ENCODE data around the gene RASGRP2.
A peak's percentile ranks its signal among the peaks of the same experiment; 100 is the strongest.

The RASGRP2 gene

DNA sequence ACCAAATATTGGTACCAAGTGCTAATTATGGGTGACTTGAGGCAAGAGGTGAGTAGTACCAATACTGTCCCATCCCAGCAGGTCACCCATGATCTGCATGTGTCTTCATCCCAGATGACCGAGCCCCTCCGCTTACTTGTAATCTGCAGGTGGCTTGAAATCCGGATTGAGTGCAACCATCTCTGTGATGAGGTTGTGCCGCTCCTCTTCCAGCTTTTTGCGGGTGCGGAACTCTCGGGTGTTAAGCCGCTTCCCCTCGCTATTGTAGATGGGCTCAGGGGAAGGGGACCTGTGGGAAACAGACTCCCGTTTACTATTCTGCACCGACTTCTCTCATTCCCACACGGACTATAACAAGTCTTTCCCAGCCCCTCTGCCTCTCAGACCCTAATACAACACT lies 26.2 kb upstream of the RASGRP2 start:
- DNase-seq = no peak

GRCh38 chr11:64769283-64769682 lies 25.3 kb upstream of the RASGRP2 start:
- DNase-seq = no peak

DNA sequence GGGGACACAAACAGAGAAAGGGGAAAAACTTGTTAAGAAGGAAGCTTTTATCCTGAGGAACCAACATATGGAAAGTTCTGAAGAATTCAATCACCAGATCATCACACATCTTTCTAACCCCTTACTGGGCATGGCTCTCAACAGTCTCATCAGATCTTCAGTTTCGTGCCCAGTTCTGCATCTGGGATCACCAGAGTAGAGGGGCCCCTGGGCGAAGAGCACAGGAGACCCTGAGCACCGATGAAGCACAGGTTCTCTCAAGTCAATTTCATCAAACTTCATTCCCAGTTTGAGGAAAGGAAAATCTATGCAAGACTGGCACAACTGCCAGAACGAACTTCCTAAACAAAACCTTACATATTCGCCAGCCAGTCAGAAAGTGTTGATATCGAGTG lies 24.4 kb upstream of the RASGRP2 start:
- no peak for DNase-seq

GRCh38 chr11:64767344-64768299 lies 23.7 kb upstream of the RASGRP2 start:
- DNase-seq = peak; percentile 82

DNA sequence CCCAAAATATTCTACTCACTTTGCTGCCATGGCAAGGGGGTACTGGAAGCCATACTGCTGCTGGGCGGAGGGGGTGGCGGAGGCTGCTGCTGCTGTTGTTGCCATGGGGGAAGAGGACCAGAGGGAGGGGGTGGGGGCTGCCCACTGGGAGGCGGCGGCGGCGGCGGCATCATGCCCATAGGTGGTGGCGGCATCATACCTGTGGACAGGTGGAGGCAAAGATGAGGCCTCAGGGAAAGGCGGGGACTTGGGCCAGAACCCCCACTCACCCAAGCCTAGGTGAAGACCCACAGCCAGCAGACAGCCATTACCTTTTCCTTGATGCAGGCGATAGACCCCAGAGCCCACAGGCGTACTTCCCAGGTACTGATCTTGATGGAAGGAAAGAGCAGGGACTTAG lies 22.9 kb upstream of the RASGRP2 start:
- no peak for DNase-seq

DNA sequence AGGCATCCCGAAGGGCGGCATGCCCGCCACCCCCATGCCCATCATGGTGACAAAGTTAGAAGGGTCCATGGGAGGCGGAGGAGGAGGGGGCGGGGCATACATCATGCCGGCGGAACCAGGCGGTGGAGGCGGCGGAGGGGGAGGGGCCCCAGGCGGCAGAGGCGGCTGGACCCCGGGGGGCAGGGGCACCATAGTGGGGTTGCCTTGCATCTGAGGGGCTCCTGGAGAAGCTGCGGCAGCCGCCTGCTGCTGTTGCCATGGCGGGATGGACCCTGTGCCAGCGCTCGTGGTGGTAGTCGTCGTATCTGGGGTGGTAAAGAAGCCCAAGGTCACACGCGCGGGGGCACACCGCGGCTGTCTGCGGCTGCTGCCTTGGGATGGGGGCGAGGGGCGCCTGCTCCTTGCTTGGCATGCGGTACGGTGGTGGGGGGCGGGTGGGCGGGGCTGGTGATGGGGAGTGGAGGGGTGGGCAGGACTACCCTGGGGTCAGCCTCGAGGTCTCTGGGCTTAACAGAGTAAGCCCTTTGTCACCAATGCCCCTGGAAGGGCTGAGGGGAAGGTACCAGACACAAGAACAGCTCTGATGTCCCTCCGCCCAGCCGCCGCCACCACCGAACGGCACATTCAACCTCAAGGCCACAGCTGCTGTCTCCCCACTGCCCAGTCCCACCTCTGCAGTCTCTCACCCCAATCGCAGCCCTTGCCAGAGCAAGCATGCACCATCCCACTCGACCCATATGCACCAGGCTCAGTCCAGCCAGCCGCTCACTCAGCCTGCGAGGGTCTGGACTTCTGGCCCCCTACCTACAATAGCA lies 22.1 kb upstream of the RASGRP2 start:
- no peak for DNase-seq

DNA sequence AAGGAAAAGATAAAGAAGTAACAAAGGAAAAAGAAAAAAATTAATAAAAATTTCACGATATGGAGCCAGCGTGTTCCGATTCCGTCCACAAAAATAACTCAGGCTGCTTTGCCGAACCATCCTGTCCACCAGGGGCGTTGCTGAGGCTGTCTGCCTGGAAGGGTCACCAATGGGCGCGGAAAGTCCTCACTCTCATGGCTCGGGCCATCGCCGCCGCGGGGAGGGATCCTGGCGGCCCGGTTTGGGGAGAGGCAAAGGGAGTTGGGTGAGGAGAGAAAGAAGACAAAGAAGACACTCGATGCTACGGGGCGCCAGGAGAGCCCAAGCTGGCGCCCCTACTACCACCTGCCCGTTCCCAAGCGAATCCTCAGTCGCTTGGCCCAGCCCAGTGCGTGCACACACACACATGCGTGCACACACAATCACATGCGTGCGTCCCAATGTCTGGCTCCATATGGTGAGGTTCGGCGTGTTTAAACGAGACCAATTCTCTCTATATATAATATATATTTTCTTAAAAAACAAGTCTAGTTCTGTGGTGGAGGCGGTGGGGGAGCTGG lies 21.4 kb upstream of the RASGRP2 start:
- DNase-seq = no peak

GRCh38 chr11:64764753-64765152 lies 20.8 kb upstream of the RASGRP2 start:
- DNase-seq = no peak

DNA sequence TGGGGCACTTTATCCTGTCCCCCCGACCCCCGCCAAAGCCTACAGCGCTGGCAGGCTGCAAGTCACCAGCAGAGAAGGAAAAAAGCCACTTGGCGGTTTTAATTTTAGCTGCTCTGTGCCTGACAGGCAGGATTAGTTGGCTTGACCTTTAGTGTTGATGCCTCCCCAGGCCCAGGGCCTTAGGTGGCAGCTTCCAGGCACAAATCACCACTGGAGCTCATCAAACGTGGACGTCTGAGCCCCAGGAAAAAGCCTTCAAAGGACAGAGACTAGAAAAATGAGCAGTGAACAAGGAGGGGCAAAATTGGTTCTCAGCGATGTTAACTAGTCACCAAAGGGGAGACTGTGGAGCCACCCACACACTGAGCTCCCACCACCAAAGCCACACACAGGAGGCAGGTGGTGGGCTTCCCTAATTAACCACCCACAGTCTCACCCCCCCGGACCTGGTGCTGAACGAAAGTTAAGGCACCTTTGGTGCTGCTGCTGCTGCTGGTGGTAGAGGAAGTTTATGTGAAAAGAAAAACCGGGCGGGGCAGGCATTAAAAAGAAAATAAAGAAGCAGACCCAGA lies 20.2 kb upstream of the RASGRP2 start:
- DNase-seq = peak; percentile 16

DNA sequence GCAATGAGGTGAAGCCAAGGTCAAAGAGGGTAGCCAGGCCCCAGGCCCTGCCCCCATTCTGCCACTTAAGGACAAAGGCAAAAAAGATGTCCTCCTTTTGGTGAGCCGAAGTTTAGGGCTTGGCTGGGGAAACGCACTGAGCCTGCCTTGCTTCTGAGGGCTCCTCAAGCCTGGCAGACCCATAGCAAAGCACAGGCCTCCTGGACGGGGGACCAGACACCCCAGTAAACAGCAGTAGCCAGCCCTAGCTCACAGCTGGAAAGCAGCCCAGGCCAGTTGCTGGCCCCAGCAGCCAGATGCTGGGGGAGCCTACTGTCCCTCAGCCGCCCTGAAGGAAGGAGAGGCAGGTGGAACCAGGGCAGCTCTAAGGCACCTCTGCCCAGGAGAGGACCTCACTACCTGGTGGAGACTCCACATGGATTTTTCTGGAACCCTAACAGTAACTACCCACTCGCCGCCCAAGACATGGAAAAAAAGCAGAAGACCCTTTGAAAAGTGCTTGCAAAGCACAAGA lies 19.6 kb upstream of the RASGRP2 start:
- DNase-seq = no peak

GRCh38 chr11:64762674-64763525 lies 19.0 kb upstream of the RASGRP2 start:
- peak; percentile 29 for DNase-seq

GRCh38 chr11:64762277-64762673 lies 18.3 kb upstream of the RASGRP2 start:
- DNase-seq = no peak

DNA sequence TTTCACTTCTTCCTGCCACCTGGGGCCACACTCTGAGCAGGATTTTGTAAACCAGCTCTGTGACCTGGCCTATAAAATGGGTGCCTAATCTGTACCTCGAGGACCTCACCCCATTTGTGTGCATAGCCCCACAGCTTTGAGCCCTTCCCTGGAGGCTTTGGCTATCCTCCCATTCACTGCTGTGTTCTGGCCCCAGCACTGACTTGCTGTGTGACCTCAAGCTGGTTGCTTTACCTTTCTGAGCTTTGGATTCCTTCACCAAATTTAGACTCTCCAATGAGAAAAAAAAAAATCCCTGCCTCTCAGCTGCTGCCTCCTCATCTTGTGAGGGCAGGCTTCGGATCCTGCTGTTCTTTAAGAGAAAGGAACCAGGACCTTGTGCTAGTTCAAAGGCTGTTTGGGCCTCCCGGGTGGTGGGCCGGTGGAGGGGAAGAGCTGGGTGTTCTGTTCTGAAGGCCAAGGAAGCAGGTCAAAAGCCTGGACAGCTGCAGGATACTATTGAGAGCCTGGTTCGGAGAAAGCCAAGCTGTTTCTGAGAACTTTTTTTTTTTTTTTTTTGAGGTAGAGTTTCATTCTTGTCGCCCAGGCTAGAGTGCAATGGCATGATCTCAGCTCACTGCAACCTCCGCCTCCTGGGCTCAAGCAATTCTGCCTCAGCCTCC lies 16.9 kb upstream of the RASGRP2 start:
- DNase-seq = no peak

DNA sequence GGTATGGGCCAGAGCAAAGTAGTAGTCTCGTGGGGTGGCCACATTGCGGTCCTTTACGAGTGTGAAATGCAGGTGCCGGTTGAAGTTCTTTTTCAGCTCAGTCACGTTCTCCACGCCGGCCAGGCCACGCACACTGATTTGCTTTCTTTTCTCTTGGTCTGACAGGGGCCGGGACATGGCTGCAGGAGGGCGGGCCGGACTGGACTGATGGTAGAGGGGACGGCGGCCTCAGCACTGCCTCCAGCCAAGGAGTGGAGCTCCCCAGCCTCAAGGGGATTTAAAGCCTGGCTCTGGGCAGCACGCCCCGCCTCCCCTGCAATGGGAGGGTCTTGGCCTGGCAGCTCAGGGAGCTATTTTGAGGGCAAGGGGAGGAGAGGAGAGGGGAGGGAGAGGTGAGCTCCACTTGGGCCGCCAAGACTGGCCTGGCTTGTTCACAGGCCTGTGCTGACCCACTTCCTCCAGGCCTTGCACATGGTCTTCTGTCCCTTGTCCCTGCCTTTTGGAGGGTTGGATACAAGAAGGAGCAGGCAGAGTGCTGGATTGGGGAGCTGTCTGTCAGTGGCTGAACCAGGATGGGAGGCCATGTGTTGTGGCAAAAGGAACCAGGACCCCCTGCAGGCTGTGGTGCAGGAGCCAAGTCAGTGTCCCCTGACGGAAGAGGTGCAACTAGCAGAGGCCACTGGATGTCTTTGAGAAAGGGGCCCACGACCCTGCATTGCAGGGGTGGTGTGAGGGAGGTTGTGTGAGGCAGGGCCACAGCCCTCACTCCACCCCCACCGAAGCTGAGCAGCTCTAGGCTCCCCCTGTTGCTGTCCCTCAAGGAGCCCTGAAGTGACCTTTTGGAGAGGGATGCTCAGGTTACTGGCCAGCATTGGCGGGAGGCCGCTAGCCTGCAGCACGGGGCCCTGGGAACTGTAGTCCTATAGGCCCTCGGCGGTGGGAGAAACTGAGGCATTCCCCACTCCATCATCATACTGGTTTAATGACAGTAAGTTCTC lies 16.1 kb upstream of the RASGRP2 start, which contains the start of gene PYGM:
Gene PYGM, minus strand, starts transcription at position 253 of the 998 bp plus-strand sequence. Its CDS starts 76 bp downstream, at position 177.
- DNase-seq = no peak

DNA sequence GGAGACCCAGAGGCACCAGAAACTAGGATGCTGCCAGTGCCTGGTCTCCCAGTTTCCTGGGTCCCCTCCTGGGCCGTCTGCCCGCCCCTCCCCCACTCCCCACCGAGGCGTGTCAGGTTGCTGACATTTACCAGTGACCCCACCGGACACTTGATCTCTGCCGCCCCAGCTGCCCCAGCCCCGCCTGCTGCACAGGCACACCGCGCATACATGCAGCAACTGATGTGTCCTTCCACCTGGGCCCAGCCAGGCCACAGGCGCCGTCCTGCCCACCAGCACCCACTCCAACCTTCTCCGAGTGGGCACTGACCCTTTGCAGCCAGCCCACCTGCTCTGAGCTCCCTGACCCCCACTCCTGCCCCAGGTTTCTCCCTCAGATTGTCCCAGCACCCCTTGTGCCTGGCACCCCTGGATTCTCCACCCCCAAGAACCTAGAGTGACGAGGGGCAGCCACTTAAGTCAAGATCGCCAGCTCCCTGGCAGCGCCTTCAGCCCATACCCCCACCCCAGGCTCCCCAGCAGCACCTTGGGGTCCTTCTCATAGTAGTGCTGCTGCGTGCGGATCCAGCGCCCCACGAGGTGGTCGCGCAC lies 15.3 kb upstream of the RASGRP2 start:
- no peak for DNase-seq

- no peak for DNase-seq
Measured at GRCh38 chr11:64758330-64759079, 14.6 kb upstream of the RASGRP2 start.

- DNase-seq = no peak
Measured at GRCh38 chr11:64757549-64758329, 13.8 kb upstream of the RASGRP2 start.

All from activated CD4-positive, alpha-beta T cell treated with anti-CD3 and anti-CD28 coated beads, Interleukin-10, Interleukin-2, amounts not matched to agents 100 ng/mL and 50 ng/mL, durations not matched to agents 16 hours and 8 hours (primary cell).